AG04450 (cell line): ENCODE measurements around the gene DIAPH3. TPM values are rescaled to one million over a fixed set of nuclear protein-coding genes. Genes with fewer than 3 reads are reported as not detected.

Experiments used
- CTCF ChIA-PET: fragments of 300-600, 350-600 bp; formaldehyde crosslinking; extraction: SDS; loops from one replicate; lab custom pipeline; 2022; ENCODE audit warnings: antibody characterized with exemption, inconsistent platforms; lab: Charles Lee
- POLR2A ChIA-PET: fragments of 350-600 bp; formaldehyde crosslinking; extraction: SDS; loops from one replicate; lab custom pipeline; 2021; ENCODE audit warnings: antibody characterized with exemption, inconsistent platforms; lab: Yijun Ruan, JAX
- DNase-seq: peaks from one replicate; pipeline ENCODE4 v3.0.0-alpha.2; 2011; ENCODE audit warnings: low read depth, low spot score
- H3K27ac ChIP-seq: one replicate; pipeline ENCODE4 v1.5.1; 2012; ENCODE audit warnings: low read depth, low read length, control low read depth
- H3K27me3 ChIP-seq: one replicate; pipeline ENCODE4 v1.6.0; 2012; ENCODE audit warnings: low read length; ENCODE audit not compliant: control insufficient read depth, insufficient read depth
- H3K4me3 ChIP-seq: 2 replicates; pipeline ENCODE4 v1.5.1; 2011; ENCODE audit warnings: mild to moderate bottlenecking, low read depth, low read length, control low read depth
- H3K9me3 ChIP-seq: 2 replicates; pipeline ENCODE4 v1.5.1; 2012; ENCODE audit warnings: low read length; ENCODE audit not compliant: control insufficient read depth, insufficient read depth
- CTCF ChIP-seq: IDR thresholded peaks from 2 replicates; pipeline ENCODE4 v1.5.1; 2011; ENCODE audit warnings: low read depth, low read length, control low read depth, inconsistent platforms
- polyA plus RNA-seq: library from polyadenylated mRNA; depleted of rRNA; stranded (reverse); fragments of >200 nt; gene quantifications from 2 replicates; pipeline ENCODE4 v1.2.3, GENCODE V29; 2011

The DIAPH3 gene
- polyA plus RNA-seq, 1 experiment, result 11.7 TPM

DNA sequence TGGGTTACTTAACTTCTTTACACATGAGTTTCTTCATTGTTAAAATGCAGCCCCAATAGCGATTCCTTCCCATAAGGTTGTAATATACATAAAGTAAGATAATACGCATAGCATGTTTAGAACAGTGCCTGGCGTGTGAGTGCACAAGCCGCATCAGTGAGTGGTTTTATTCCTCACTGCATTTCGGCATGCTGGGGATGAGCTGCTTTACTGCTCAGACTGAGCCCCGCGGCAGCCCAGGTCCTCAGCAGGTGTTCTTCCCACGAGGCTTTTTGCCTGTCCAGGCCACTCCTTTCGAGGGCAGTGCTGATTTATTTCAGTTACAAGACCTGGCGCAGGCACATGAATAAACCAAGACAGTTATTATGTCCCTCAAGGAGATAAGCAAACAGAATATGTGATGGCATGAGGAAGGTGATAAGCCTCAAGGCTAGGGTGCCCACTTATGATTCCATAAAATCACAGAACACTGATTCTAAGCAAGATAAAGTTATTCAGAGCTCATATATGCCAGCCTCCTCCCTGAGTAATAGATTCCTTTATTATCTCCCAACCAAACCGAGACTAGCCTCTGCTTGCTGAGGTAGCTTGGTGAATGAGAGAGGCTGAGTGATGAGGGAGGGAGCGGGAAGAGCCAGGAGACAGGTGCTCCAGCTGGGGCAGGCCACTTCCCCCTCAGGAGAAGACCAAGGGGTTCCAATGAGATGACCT, 505.5 kb downstream of the DIAPH3 start:
- ChIA-PET POLR2A (no interaction called here), CTCF (interaction anchor here (1.7 kb wide), 1 partner anchor 20 kb away, joined by 5 read pairs; no protein-coding TSS in a partner anchor)
- no peak for DNase-seq
- Histone ChIP-seq H3K9me3 (no peaks in the 10 kb centered on the region), H3K27me3 (no peaks in the 10 kb centered on the region), H3K27ac (no peak overlapping the region), H3K4me3 (no peak overlapping the region)
- no peak for TF ChIP-seq CTCF

DNA sequence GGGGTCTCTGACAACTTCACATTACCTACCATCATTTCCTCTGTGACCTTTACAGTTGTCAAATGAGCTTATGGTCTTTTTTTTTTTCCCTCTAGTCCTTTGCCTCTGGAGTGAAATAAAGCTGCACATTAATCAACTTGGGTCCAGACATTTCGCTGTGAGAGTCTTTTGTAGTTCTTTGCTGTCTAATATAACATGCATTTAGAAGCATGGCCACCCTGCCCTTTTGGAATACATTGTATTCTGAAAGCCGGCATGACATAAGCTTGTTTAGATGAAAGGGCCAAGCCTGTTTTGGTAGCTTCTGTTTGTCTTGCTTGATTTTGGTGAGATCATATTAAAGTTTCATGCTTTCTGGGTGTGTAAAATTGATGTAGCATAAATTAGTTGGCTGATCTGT, 509.8 kb downstream of the DIAPH3 start:
- no peaks in the 10 kb centered on the region for H3K27me3 ChIP-seq
- TF ChIP-seq CTCF, result no peak
- DNase-seq, result no peak
- CTCF ChIA-PET, result interaction anchor here (1.0 to 2.0 kb wide), 2 partner anchors 24 to 262 kb away, joined by 4 to 6 read pairs; no protein-coding TSS in a partner anchor
- H3K4me3 ChIP-seq, result no peak overlapping the region
- POLR2A ChIA-PET, result no interaction called here
- H3K27ac ChIP-seq, result no peak overlapping the region
- no peaks in the 10 kb centered on the region for H3K9me3 ChIP-seq

- no peak for TF ChIP-seq CTCF
- no peak for DNase-seq
- Histone ChIP-seq H3K27ac (no peak overlapping the region), H3K27me3 (no peaks in the 10 kb centered on the region), H3K4me3 (no peak overlapping the region), H3K9me3 (no peaks in the 10 kb centered on the region)
- POLR2A ChIA-PET, result no interaction called here
- CTCF ChIA-PET, result no interaction called here
These were observed 512.2 kb downstream of the DIAPH3 start for GRCh38 chr13:59651479-59651878.

- CTCF ChIA-PET, result no interaction called here
- no peaks in the 10 kb centered on the region for H3K27me3 ChIP-seq
- H3K4me3 ChIP-seq, result no peak overlapping the region
- POLR2A ChIA-PET, result no interaction called here
- no peak for TF ChIP-seq CTCF
- no peaks in the 10 kb centered on the region for H3K9me3 ChIP-seq
- DNase-seq, result no peak
- H3K27ac ChIP-seq, result no peak overlapping the region
These were observed 519.7 kb downstream of the DIAPH3 start for GRCh38 chr13:59643906-59644626.

DNA sequence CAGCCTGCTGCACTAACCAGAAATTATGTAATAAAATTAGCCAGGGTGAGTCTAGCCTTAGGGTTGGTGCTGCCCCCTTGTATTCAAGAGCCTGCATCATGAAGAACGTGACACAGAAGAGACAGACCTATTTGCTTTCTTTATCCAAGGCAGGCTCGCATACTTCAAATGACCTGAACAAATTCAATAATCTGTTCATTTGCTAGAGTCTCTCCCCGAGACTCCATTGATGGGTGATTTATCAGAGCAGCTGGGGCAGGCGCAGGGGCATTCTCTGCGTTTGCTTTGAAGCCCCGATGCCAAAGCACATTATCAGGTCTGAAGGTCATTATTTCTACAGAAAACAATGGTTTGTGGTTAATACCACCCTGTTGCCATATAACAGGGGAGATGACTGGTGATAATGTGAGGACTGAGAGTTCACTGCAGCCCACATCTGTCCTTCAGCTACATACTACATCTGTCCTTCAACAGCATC, 520.3 kb downstream of the DIAPH3 start:
- Histone ChIP-seq H3K4me3 (no peak overlapping the region), H3K27me3 (peaks cover 3% of the 10 kb centered on the region), H3K27ac (no peak overlapping the region), H3K9me3 (no peaks in the 10 kb centered on the region)
- CTCF ChIA-PET, result interaction anchor here (1.0 kb wide), 1 partner anchor 35 kb away, joined by 3 read pairs; no protein-coding TSS in a partner anchor
- no peak for DNase-seq
- POLR2A ChIA-PET, result no interaction called here
- TF ChIP-seq CTCF, result no peak
